NCI-H2081 treated with DMSO at 0.1 percent for 48 hours (cell line): Measurements from ENCODE around the gene SCN2A.

ENCODE experiments used
- DNase-seq: peaks from one replicate; lab custom pipeline; 2025; lab: John Stamatoyannopoulos, UW

Gene SCN2A

DNA sequence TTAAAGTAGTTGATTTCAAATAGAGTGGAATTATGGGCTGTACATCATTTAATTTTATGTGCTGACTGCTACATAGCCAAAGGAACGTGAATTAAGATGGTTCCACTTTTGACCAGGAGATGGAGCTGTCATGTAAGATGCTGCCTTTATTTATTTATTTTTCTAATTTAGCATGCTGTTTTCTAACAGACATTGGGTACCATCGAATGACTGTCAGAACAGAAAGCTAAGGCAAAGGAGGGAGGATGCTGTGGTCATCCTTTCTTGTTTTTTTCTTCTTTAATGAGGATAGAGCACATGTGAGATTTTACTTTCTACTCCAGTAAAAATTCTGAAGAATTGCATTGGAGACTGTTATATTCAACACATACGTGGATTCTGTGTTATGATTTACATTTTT is at the start of gene SCN2A:
SCN2A (plus strand) TSS at position 185 of the 400 bp plus-strand sequence. CDS start 56,410 bp downstream, outside the sequence.
- DNase-seq, result no peak

DNA sequence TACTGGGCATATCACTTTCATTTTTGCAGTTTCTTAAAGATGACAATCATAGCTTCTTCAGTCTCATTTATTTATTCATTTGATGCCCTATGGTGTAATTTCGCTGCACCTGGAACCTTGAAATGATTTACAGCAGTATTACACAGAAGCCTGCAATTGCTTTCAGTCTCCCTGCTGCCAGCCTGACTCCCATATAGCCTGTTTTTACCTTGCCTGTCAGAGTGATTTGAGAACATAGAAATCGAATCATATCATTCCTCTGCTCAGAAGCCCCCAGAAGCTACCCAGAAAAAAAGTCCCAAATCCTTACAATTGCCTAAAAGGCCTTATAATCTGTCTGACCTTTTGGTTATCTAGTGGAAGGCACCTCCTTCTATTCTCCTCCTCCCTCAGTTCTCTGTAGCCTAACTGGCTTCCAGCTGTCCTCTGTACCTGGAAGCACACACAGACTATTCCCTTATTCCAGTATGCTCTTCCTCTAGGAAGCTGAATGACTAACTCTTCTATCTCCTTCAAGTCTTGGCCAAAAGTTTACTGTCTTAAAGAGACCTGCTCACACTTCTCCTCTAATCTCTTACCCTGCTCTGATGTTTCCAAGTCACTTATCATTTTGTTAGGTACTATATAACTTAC is 48.0 kb upstream of the SCN2A start:
- peak; percentile 79 for DNase-seq

DNA sequence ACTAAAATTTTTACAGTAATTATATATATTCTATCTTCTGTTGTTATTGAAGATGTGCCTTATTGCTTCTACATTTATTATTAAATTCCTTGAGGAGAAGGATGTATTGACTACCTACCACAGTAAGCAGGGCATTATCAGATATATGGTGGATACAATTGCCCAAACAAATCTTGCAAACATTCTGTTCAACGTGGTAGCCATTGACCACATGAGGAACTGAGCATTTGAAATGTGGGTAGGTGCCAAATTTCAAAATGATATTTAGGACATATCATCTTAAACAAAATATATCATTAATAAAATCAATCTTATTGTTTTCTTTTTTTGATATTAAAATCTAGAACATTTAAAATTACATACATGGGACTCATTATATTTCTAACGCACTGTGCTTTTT is 46.5 kb upstream of the SCN2A start:
- DNase-seq, result no peak

DNA sequence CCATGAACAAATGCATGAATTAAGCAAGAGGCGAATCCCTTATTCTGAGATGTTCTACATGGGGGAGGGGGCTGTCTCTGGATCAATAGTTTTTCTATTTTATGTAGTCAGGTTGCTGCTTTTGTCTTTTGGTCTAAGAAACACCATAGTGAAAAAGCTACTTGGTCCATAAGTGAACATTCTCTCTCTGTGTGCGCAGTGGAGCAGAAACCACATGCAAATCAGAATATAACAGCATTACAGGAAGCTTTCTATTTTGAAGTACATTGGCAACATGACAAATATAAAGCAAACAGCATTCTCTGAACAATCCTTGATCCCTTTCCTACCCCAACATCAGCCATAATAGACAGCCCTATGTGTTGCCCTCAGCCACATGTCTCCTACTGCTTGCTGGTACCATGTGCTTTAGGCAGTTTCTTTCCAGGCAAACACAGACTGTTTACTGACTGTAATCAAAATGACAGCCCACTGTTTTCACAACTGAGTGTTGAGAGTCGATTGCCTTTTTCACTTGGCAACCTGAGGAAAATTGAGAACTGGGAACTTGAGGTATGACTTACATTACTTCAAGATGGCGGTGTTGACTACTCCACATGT is 45.9 kb upstream of the SCN2A start:
- peak; percentile 97 for DNase-seq

DNA sequence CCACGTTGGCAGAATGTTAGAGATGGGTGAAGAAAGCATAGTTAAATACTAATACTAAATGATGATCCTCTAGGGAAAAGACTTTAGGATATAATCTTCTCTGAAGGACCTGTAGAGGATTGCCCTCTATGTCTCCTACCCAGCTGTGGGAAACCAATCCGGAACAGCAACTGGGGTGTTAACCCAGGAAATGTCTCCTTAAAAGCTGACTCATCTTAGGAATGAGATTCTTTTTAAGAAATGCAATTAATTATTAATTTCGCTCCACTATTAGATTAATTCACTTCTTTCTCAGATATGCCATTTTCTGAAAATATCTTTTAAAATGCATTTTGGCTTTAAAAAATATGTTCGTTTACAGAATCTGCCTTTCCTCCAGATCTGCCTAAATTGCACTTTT is 42.8 kb upstream of the SCN2A start:
- DNase-seq, result no peak

DNA sequence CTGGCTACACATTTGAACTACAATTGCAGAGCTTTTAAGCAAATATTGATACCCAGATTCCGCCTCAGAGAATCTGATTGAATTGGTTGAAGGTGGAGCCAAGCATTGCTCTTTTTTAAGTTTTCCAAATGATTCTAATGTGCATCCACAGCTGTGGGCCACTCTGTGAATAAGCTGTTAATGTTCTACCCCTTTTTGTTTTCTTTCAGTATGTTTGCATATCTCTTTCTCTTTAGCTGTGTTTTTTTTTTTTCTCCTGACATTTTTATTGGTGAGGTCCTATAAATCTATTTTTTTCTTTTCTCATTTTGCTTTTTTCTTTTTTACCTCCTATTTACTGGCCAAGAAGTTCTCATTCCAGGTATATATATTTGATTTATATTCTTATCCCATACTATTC is 41.9 kb upstream of the SCN2A start:
- DNase-seq, result no peak

DNA sequence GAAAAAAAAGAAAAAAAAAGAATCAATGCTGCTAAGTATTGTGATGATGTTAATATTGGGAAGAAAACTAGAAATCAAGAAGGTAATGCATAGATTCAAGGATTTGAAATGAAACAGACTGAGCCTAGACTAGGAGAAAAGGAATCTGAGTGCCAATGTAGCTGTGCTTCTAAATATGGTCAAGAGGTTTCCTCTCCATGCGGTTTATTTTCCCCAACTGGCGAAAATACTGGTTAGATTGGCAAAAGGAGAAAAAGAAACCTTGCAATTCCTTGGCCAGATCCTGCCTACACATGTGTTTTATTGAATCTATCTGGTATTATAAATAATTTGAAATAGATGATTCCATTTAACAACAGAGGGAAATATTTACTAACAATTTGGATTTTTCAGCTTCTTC is 41.0 kb upstream of the SCN2A start:
- DNase-seq, result no peak

DNA sequence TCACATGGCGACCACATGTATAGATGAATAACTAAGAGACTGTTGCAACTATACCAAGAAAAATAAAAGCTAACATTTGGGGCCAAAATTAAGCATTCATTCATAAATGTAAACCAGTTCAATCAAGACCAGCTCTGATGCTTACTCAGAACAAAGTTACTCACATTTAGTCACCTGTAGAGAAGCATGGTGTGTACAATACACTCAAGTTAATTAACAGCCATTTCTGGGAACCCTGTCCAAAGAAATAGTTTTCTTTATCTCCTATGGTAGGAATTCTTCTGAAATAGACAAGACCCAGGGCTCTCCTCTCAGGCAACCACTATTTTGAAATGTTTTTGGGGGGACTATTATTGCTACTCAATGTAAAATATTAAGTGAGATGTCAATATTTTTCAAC is 37.0 kb upstream of the SCN2A start:
- no peak for DNase-seq

DNA sequence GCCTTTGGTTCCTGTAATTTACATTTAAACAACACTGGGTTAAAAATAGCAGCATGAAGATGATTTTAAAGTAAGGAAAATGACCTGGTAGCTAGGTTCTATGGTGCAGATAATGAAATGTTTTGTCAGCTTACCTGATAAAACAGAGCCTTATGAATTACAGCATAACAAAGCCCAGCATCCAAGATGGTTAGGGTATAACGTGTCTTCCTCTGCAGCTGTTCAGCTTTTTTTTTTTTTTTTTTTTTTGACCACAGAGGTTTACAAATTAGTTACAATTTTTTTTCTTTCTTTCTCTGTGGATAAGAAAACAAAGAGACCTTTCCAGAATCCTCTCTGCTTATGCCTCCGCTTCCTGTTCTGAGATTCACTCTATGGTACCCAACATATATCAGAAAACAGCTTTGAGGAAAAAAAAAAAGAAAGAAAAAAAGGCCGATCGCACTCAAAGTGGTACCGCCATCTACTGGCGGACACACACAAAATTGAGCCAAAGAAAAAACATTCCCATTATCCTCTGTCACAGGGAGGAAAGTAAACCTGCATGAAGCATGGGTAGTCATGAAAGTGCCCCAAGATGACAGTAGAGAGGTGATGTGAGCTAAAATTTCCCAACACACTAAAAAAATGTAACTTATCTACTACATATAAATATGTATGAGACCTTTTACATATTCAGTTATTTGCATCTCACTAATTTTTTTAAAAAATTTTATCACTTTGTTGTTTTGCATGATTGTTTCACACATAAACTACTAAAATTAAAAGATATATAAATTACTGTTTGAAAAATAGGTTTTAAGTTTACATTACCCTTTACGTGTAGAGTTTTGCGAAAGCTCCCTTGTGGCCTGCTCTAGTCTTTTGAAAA is 35.3 kb upstream of the SCN2A start, which contains the start of gene SCN3A:
SCN3A (minus strand) TSS at position 362 of the 871 bp plus-strand sequence. CDS start 27,656 bp downstream, outside the sequence.
- peak; percentile 88 for DNase-seq

DNA sequence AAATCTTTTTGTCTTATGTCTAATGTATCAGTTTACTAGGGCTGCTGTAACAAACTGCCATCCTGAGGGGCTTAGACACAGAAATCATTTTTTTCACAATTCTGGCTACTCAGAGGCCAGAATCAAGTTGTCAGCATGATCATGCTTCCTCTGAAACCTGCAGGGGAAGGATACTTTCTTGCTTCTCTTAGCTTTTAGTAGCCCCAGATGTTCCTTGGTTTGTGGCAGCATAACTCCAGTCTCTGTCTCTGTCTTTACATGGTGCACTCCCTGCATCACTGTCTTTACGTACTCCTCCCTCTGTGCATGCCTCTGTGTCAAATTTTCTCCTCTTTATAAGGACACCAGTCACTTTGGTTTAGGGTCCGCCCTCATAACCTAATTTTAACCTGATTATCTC is 33.3 kb upstream of the SCN2A start:
- DNase-seq, result no peak

DNA sequence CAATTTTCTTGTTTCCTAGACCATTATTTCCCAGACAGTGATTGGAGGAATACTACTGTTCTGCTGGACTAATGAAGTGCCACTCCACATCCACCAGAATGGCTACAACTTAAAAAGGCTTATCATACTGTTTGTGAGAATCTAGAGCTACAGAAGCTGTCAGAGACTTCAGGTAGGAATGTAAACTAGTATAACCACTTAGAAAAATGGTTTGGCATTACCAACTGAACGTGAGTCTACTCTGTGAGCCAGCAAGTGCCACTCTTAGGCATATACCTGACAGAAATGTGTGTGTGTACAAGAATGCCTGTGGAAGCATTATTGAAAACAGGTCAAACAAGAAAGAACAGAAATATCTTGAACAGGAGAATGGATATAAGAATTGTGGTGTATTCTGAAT is 31.1 kb upstream of the SCN2A start:
- DNase-seq, result no peak

DNA sequence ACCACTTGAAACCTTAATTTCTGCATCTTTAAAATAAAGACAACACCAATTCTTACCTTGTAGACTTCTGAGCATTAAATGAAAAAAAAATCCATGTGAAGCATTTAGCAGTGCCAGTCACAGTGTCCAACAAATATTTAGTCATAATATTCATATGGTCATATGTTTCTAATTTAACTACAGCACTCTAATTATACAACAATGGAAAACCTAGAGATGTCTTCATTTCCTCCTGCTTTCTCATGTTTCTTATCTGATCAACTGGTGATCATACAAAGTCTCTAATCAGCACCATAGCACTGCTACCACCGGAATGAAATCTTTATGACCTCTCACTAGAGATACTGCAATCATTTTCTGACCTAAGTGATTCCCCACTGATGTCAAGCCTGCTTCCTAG is 25.1 kb upstream of the SCN2A start:
- no peak for DNase-seq

DNA sequence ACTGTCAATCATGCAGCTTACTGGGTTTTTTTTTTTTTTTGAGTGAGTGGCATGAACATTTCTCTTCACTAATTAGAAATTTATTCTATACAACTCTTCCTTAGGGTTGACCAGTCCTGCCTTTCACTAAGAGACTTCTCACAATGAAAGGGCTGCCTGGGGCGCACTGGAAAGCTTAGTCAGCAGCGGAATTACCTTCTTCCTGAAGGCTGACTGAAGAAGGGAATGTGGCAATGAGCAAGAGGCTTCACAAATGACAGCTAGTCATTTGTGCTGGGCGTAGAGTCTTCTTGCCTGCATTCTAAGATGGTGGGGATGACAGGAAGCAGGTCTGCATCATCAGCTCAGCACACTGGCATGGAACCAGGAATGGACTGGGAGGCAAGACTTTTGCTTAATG is 19.7 kb upstream of the SCN2A start:
- no peak for DNase-seq

DNA sequence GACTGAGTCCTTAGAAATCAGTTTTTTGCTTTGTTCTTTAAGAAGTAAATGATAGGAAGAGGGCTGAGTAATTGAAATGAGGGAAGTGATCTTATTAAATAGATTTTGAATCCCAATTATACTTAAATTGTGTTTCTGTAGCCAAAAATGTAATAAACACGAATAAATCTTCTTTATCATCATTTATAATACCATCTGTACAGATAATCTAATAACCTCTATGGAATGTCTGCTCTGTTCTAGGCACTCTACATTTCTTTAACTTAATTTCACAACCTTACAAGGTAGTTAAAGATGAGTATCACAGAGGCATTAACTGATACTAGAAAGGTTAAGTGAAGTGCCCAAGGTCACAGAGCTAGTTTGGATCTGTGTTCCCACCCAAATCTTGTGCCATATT is 14.3 kb upstream of the SCN2A start:
- no peak for DNase-seq

DNA sequence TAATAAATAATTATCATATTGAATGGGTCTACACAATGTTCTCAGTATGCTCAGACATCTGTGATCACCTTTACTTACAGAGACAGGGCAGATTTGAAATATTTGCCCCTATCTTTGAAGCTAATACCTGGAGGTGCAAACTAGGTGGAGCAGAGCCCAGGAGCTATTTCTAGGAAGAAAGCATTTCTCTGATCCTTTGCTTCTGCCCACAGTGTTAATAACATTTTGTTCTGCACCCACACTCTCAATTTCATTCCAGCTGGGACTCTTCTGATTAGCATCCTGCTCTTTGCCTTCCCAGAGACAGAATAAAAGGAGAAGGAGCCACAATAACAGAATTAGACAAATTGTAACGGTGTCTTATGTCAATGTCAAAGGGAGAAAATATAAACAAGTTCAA is 11.6 kb upstream of the SCN2A start:
- DNase-seq, result no peak

DNA sequence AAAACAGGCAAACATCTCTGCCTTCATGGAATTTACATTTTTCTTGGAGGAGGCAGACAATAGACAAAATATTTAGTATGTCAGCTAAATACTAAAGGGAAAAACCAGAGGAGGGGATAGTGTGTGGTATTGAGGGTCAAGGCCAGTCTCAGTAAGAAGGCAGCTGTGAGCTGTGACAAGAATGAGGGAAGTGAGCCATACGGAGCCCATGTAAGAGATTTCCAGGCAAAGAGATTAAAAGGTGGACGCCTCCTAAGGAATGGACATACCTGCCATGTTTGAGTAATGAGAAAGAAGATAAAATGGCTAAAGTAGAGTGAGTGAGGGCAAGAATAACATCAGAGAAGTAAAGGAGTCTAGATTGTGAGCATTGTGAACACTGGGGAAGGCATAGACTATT is 2.2 kb upstream of the SCN2A start:
- no peak for DNase-seq

DNA sequence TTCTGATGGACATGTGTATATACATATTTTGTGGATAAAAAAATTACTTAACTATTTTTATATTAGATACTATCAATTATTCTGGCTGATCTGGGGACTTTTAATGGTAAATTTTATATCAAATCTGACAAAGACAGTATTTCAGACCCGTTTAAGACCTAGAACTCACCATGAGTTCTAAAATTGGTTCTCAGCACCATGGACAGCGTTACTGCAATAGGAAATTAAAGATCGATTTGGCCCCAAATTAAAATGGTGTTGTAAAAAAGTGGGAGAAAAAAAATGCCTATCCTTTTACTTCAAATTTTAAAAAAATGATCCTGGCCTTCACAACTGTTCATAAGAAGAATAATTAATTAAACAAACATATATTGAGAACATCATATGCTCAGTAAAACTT is 919 bp upstream of the SCN2A start:
- DNase-seq, result no peak

DNA sequence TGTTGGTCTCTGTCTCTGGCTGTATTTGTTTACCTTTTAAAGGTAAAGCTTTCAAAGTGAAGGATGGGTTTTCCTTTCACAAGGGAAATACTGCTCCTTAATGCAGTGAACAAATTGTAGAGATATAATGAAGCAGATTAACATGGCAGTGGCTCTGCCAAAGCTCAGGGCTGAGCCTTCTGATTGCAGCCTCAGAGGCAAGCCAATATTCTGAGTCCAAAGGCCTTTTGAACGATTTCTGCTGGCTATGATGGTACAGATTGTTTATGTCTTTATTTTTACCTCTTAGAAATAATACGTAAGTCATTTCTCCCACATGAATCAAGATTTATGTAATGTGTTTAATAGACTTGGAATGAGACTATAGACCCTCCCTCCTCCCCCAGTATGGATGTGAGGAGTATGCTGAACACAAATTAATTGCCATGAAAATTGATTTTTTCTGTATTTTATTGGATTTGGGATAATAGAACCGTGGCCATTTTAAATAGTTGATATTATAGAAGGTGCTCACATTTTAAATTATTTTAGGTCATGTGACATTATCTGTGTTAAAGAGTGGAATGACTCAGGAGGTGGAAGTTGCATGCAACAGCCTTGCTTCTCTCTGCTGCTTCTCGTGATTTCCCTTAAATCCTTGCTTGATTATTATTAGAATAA is 772 bp downstream of the SCN2A start:
- DNase-seq, result no peak

DNA sequence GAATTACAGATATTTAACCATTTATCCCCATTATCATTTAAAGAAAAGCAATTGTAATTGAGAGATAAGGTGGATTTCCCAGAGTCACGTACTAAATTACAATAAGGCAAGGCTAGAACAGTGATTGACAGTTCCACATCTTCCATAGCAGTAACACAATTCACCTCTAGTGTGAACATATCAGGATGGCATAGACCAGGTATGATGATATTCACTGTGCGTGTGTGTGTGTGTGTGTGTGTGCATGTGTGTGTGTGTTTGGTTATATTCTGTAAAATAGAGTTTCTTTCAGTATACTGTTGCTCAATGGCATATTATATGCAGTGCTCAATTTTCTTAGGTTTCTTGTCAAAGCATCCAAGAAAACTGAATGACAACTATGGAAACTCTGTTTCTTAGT is 1.7 kb downstream of the SCN2A start:
- DNase-seq, result no peak

DNA sequence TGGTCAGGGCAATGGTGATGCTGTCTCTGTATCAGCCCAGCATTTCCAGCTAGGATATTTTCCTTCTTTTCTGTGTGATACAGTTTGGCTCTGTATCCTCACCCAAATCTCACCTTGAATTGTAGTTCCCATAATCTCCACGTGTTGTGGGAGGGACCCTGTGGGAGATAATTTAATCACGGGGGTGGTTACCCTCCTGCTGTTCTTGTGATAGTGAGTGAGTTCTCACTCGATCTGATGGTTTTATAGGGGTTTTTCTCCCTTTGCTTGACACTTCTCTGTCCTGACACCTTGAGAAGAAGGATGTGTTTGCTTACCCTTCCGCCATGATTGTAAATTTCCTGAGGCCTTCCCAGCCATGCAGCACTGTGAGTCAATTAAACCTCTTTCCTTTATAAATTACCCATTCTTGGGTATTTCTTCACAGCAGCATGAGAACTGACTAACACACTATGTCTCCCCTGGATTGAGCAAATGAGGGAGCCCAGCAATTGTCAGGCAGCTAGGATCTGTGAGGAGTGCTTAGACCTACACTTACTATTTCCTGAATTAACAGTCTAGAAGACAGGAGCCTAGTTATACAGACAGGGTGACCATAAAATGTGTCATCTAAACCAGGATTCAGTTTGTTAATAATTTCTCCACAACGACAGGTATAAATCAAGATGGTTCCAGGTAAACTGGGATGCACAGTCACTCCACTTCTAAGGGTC is 6.0 kb downstream of the SCN2A start:
- no peak for DNase-seq

DNA sequence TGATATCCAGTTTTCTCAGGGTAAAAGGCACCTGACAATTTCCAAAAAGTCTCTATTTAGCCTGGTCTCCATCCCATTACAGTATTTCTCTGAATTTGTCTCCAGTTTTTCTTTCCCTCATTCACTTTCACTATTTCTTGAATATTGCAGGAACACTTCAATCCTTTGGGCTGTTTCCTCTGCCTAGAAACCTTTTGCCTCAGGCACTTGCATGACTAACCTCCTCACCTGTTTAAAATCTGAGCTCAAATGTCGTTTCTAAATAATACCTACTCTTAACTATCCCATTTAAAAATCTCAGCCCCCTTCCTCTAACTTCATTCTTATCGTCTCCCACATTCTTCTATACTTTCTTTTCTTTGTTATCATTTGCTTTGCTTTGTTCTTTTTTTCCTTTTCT is 9.0 kb downstream of the SCN2A start:
- DNase-seq, result no peak

DNA sequence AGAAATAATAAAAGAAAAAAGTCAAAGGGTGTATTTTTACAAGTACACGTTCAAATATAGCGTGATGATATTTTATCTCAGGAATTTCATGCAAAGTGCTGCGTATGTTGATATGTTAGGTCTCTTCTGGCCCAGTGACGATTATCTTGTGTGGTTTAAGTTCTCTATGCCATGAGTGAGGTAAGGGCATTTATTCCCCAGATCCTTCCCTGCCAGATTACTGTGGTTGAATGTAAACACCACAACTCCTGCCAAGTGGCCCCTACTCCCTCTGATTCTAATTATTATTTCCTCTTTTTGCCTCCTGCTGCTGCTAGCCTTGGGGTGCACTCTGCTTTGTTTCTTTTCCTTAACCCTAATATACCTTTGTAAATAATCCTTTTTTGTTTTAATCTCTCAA is 12.2 kb downstream of the SCN2A start:
- DNase-seq, result peak; percentile 50
